Erythroblast (primary cell): ENCODE measurements around the gene WDR20.

Experiments
- GATA1 ChIP-seq: IDR thresholded peaks from 2 replicates; pipeline ENCODE4 v1.6.1; 2011; ENCODE audit warnings: low read depth, mild to moderate bottlenecking, control low read depth, low read length, moderate library complexity
- POLR2A ChIP-seq: IDR thresholded peaks from 2 replicates; pipeline ENCODE4 v1.6.1; 2011; ENCODE audit warnings: mild to moderate bottlenecking, low read length

DNA sequence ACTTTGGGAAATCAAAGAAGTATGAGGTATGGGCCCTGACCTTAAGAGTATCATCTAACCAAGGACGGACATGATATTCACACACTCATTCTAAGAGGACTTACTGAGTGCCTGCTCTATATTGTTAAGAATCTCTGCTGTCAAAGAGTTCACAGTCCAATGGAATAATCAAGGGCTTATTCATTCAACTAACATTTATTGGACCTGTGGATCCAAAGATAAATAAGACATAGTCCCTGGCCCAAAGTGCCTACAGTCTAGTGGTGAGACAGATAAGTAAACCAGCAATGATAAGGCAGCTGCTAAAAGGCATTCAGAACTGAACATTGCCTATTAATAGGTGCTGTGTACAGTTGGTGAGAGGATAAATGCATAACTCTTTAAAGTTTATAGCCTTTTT lies 11.0 kb downstream of the WDR20 start:
- TF ChIP-seq POLR2A (no peak), GATA1 (no peak)
